GM12891 (cell line): ENCODE results near the gene KDM3B.

Experiments used
- PAX5 ChIP-seq: IDR thresholded peaks from 2 replicates; pipeline ENCODE4 v1.6.1; 2011; ENCODE audit warnings: low read length, moderate library complexity, mild to moderate bottlenecking; ENCODE audit not compliant: insufficient read depth, severe bottlenecking
- POLR2A ChIP-seq: IDR thresholded peaks from 2 replicates; pipeline ENCODE4 v1.6.1; 2011; ENCODE audit warnings: low read depth, low read length, control low read depth
- POLR2AphosphoS5 ChIP-seq: IDR thresholded peaks from 2 replicates; pipeline ENCODE4 v1.6.1; 2011; ENCODE audit warnings: low read depth, low read length, control low read depth
- TAF1 ChIP-seq: IDR thresholded peaks from 2 replicates; pipeline ENCODE4 v1.6.1; 2011; ENCODE audit warnings: low read depth, low read length, control low read depth

DNA sequence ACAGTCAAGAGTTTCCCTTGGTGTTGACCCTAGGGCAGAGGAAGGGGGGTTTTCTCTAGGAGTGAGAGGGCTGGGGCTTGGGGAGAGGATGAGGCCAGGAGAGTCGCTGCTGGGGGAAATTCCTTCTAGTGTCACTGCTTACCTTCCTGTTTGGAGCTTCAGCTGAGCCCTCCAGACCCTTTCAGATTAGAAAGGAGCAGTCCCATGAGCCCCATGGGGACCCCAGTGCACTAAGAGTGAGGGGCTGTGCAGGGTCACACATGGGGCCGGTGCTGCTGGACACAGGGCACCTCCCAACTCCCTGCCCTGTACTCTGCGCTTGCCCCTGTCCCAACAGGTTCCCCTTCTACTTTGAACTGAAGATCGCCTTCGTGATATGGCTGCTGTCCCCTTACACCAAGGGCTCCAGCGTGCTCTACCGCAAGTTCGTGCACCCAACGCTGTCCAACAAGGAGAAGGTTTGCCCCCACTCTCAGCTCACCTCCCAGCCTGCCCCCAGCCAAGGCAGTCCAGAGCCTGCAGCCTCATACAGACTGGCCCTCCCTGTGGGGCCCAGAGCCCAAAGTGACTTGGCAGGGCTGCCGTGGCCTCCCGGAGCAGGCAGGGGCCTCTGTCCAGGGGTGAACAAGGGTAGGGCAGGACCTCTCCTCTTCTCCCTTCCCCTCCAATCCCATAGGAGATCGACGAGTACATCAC is 91.7 kb downstream of the KDM3B start:
- TF ChIP-seq TAF1 (no peak), POLR2AphosphoS5 (no peak), PAX5 (no peak), POLR2A (no peak)
